Measurements from ENCODE around the gene TOP1.

The TOP1 gene

GRCh38 chr20:41038149-41038877 lies 9.7 kb downstream of the TOP1 start:
- DNase-seq (ENCODE audit: low spot score): no peak

GRCh38 chr20:41038878-41039404 lies 10.3 kb downstream of the TOP1 start:
- DNase-seq (ENCODE audit: low spot score): no peak

- peak; percentile 27 for DNase-seq (ENCODE audit: low spot score)
Measured at GRCh38 chr20:41040855-41041254, 12.2 kb downstream of the TOP1 start.

- DNase-seq (ENCODE audit: low spot score): no peak
Measured at GRCh38 chr20:41041693-41042092, 13.1 kb downstream of the TOP1 start.

GRCh38 chr20:41044409-41045062 lies 15.9 kb downstream of the TOP1 start:
- no peak for DNase-seq (ENCODE audit: low spot score)

- no peak for DNase-seq (ENCODE audit: low spot score)
Measured at GRCh38 chr20:41045671-41046070, 17.0 kb downstream of the TOP1 start.

GRCh38 chr20:41046716-41047115 lies 18.1 kb downstream of the TOP1 start:
- no peak for DNase-seq (ENCODE audit: low spot score)

GRCh38 chr20:41047279-41047974 lies 18.8 kb downstream of the TOP1 start:
- no peak for DNase-seq (ENCODE audit: low spot score)

GRCh38 chr20:41047975-41048305 lies 19.3 kb downstream of the TOP1 start:
- DNase-seq (ENCODE audit: low spot score): peak; percentile 42

- DNase-seq (ENCODE audit: low spot score): peak; percentile 34
Measured at GRCh38 chr20:41048461-41049301, 20.1 kb downstream of the TOP1 start.

- no peak for DNase-seq (ENCODE audit: low spot score)
Measured at GRCh38 chr20:41049451-41049850, 20.8 kb downstream of the TOP1 start.

- no peak for DNase-seq (ENCODE audit: low spot score)
Measured at GRCh38 chr20:41050361-41051008, 21.9 kb downstream of the TOP1 start.

- DNase-seq (ENCODE audit: low spot score): no peak
Measured at GRCh38 chr20:41051009-41051825, 22.6 kb downstream of the TOP1 start.

GRCh38 chr20:41052742-41053419 lies 24.3 kb downstream of the TOP1 start:
- no peak for DNase-seq (ENCODE audit: low spot score)

GRCh38 chr20:41054070-41054846 lies 25.6 kb downstream of the TOP1 start:
- DNase-seq (ENCODE audit: low spot score): no peak

- DNase-seq (ENCODE audit: low spot score): no peak
Measured at GRCh38 chr20:41054847-41055230, 26.2 kb downstream of the TOP1 start.

- no peak for DNase-seq (ENCODE audit: low spot score)
Measured at GRCh38 chr20:41055679-41056078, 27.1 kb downstream of the TOP1 start.

GRCh38 chr20:41057999-41058673 lies 29.5 kb downstream of the TOP1 start:
- DNase-seq (ENCODE audit: low spot score): no peak
